Fibroblast of lung (primary cell): Measurements from ENCODE around the gene SRPK3.

ENCODE experiments used
- EZH2 ChIP-seq: IDR thresholded peaks from 2 replicates; pipeline ENCODE4 v1.5.1; 2012; ENCODE audit warnings: low read length, control low read depth, mild to moderate bottlenecking; ENCODE audit errors: missing control alignments
- TF ChIP-seq, protein P1 (sequence below), 2 donors: IDR thresholded peaks in 1 of 2; conservative IDR thresholded peaks in 1 of 2; 1 replicate in 1 of 2; 2 replicates in 1 of 2; pipeline ENCODE4 v1.5.1; 2011 to 2012; ENCODE audit warnings: low read length in 2 of 2, control low read depth in 1 of 2, inconsistent platforms in 1 of 2, low read depth in 1 of 2, mild to moderate bottlenecking in 1 of 2

DNA sequence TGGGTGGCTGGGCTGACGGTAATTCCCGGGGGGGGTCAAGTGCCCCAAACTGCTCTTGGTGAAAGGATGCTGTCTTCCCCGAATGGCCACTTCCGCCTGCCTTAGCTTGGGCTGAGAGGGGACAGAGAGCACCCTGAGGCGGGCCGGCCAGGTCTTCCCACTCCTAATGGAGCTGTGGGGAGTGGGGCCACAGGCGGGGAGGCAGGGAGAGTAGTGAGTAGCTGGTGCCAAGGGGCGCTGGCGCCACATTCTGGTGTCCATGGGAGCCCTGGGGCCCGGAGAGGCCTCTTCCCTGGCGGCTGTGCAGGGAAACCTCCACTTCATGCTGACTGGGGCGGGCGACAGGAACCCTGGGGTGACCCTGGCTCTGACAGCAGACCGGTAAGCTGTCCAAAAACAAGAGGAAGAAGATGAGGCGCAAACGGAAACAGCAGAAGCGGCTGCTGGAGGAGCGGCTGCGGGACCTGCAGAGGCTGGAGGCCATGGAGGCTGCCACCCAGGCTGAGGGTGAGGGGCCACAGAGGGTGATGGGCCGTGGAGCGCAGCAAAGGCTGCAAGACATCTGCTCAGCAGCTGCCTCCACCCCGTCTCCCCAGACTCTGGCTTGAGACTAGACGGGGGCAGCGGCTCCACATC, 2.7 kb downstream of the SRPK3 start:
- TF ChIP-seq, protein P1, sequence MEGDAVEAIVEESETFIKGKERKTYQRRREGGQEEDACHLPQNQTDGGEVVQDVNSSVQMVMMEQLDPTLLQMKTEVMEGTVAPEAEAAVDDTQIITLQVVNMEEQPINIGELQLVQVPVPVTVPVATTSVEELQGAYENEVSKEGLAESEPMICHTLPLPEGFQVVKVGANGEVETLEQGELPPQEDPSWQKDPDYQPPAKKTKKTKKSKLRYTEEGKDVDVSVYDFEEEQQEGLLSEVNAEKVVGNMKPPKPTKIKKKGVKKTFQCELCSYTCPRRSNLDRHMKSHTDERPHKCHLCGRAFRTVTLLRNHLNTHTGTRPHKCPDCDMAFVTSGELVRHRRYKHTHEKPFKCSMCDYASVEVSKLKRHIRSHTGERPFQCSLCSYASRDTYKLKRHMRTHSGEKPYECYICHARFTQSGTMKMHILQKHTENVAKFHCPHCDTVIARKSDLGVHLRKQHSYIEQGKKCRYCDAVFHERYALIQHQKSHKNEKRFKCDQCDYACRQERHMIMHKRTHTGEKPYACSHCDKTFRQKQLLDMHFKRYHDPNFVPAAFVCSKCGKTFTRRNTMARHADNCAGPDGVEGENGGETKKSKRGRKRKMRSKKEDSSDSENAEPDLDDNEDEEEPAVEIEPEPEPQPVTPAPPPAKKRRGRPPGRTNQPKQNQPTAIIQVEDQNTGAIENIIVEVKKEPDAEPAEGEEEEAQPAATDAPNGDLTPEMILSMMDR (conservative IDR thresholded peaks at IDR 0.05 in 1 of 2, IDR thresholded peaks at IDR 0.05 in 1 of 2; ENCODE audit: low read depth in 1 of 2, low read length in 2 of 2), result no peak
- no peak for TF ChIP-seq EZH2
